T47D (cell line): ENCODE measurements around the gene TSPAN8.
"Not testable (repeated sequence)": the region's sequence is repeated elsewhere in the genome, so short reads cannot be mapped to it uniquely, and the experiment has no call there.

ENCODE experiments used
- DNase-seq, 2 experiments: peaks; one replicate each; pipeline versions ENCODE4 v3.0.0 to v3.0.0-alpha.2; 2011 to 2012; ENCODE audit warnings: low read depth in 1 of 2, low spot score in 1 of 2
- JUND ChIP-seq: IDR thresholded peaks from 2 replicates; pipeline ENCODE4 v1.6.1; 2012; ENCODE audit warnings: low read depth
- in situ Hi-C: cut with HindIII; loops from 2 replicates; pipeline ENCODE4 v1.10.0; 2016; ENCODE audit warnings: low sequenced_read_pairs, low pct_unique_long_range_greater_than_20kb

The TSPAN8 gene

DNA sequence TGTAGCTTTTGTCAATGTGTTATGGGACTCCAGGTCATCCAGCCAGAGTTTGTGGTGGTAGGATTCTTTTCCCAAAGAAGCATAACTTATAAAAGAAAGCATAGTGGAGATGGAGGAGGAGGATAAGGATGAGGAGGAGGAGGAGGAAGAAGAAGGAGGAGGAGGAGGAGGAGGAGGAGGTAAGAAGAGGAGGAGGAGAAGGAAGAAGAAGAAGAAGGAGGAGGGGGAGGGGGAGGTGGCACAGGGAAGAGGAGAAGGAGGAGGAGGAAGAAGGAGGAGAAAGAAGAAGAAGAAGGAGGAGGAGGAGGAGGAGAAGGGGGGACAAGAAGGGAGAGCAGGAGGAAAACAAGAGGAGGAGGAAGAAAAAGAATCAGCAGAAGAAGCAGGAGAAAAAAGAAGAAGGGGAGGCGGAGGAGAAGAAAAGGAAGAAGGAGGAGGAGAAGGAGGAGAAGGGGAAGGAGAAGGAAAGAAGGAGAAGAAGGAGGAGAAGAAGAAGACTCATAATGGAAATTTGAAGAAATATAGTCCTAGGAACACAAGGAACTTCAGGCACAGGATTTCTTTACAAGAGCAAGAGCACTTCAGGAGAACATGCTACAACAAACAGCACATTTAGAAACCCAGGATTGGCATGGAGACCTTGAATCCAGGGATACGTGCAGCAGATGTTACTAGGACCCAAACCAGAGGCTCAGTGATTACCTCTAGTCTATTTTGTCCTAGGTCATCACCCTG lies 22.6 kb downstream of the TSPAN8 start:
- in situ Hi-C loops, result no loop called here
- no peak for TF ChIP-seq JUND
- no peak for DNase-seq

DNA sequence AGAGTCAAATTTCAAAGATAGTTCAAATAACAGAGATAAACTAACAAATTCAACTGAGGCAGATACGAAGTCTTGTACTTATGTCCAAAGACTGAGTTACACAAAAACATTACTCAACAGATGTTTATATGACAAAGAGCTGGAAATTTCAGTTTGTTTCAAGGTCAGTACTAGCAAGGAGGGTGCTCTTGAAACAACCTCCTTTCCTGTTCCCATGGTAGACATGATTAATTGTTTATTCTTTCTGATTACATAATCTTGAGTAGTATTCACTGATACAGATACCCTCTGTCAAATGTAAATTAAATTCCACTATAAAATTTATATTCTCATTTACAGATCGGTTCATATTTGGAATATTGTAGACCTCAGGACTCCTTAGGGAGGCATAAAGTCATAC lies 23.4 kb downstream of the TSPAN8 start:
- in situ Hi-C loops, result no loop called here
- no peak for DNase-seq
- TF ChIP-seq JUND, result no peak

DNA sequence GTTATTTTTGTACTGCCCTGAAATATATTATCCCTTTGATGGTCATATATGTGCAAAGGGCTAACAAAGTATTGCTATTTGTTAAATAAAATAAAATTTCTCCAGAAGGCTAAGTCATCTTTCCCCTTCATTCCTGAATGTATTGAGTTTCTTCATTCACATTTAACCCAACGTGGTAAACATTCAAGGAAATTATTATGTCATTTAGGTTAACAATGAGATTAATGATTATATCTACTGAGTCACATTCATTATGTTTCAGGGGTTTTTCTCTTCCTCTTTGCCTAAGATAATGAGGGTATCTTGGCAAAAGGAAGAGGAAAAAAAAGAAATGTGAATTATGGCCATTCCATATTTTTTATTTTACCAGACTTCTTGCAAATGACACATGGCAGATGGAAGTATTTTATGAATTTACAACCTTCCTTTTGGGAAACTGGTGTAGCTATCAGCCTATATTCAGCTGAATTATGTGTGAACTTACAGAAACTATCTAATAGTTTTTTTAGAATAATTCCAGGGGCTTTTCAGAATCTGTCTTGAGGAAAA lies 27.2 kb downstream of the TSPAN8 start:
- in situ Hi-C loops, result no loop called here
- no peak for DNase-seq
- TF ChIP-seq JUND, result no peak

DNA sequence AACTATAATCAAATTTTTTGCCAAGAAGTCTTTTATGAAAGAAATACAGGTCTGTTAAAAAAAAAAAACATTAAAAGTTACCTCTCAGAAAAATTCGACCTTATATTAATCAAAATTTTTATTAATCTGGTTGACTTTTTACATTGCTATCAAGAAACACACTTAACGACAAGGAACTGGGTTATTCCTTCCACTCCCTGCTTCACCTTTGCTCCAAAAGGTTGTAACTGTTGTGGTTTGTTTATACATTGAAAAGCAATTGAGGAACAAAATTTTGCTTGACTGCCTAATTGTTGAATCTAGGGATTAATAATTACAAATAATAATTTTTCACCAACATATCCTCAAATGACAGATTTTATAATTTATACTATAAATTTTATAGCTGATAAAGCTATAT lies 28.4 kb downstream of the TSPAN8 start:
- in situ Hi-C loops, result no loop called here
- TF ChIP-seq JUND, result no peak
- no peak for DNase-seq

DNA sequence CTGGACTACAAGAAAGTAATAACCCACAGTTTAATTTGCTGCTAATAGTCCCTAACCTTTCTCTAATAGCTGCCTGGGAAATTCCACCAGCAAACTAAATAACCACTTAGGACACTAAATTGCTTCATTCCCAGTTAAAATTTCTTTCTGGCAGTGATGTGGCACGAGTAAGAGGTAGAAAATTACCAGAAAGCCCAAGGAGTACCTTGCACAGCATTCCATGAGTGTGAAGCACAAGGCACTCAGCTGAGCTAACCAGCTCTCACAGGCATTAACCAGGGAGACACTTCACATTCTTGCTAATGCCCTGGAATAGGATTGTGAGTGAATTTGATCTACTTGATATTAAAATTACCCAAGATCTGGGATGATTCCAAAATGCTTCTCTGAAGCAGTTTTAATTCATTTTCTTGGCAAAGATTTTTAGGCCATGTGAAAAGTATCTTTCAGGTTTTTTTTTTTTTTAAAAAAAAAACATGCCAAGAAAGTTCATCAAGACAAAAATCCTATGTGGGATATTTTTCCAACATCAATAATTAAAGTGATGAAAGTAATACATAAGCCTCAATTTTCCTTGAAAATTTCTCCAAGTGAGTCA lies 29.5 kb downstream of the TSPAN8 start:
- in situ Hi-C loops, result no loop called here
- TF ChIP-seq JUND, result no peak
- DNase-seq, result no peak

DNA sequence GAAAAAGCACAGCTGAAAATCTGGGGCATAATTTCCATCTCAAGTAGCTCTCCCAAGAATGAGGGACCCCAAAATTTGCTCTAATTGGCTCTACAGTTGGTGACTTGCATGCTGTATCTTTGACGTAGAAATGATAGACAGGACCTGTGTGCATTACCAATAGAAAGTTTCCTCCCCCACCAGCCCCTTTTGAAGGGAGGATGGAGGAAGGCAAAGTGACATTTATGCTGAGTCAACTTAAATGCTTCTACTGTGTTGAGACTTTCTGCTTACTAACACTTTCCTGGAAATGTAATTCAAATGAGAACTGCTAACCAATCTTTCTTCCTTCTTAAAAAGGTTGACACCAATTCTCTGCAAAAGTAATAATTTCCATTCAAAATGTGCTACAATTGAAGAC lies 31.9 kb downstream of the TSPAN8 start:
- DNase-seq, result no peak
- in situ Hi-C loops, result no loop called here
- no peak for TF ChIP-seq JUND

DNA sequence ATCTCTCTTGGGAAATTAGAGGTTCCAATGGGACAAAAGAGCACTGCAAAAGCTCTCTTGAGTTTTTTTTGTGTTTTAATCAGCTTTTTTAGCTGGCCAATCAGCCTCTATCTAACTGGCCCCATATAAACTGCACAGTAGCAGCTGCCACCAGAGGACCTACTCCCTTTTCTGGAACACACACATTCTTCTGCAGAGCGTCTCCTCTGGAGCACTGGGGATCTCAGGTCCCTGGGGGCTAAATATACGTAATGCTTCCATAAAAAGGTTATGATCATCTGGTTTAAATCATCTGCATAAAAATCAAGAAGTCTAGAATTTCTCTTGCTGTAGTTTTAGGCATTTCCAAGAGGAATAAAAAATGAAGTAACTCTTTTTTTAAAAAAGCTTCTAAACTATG lies 32.3 kb downstream of the TSPAN8 start:
- DNase-seq, result no peak
- TF ChIP-seq JUND, result no peak
- in situ Hi-C loops, result no loop called here

DNA sequence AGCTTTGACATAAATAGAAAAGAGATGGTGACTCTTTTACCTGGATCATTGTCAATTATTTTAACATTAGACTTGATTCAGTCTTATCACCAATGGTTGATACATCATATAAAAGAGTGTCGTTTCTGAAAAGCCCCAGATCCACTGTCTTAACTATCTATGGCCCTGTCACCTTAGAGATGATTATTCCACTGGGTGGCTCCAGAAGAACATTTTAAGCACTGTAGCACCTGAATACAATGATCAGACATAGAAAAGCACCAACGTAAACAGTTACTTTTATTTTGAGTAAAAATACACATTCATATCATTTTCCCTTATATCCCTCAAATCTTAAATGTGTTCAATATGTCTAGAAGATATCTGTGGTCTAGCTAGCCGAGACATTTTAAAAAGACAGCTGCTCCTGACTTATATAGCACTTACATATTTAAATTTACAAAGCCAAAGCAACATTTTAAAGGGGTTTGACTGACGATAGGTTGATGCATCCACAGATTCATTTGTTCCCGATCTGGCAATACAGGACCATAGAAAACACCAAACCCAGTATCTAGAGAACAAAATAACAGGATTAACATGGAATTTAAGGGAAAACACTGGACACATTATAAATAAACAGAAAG lies 32.9 kb downstream of the TSPAN8 start:
- no peak for TF ChIP-seq JUND
- in situ Hi-C loops, result no loop called here

DNA sequence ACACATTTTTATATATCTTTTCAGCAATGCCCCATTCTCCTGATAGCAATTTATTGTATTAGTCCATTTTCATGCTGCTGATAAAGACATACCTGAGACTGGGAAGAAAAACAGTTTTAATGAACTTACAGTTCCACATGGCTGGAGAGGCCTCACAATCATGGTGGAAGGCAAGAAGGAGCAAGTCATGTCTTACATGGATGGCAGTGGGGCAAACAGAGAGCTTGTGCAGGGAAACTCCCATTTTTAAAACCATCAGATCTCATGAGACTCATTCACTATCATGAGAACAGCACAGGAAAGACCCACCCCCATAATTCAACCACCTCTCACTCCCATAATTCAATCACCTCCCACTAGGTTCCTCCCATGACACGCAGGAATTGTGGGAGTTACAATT lies 44.7 kb downstream of the TSPAN8 start:
- in situ Hi-C loops, DNase-seq: not testable (repeated sequence)

More for the DNA sequence above, 32.9 kb downstream of the TSPAN8 start:
- no peak for DNase-seq

DNA sequence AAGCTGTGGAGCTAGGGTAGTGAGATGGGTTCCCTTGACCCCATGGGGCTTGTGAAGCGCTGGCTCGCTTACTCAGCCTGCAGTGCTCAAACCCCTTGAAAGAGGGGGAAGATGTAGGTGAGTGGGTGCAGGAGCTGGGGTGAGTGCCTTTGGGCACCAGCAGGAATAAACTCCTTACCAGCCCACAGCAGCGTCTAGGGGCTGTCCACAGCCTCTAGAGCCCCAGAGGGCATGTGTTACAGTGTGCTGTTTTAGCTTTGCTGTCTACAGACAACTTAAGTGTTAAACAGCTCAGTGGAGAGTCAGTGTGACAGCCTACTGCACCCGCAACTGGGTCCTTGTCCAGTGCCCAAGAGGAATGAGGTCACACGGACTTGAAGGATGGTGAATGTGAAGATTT lies 48.0 kb downstream of the TSPAN8 start:
- TF ChIP-seq JUND, result no peak
- in situ Hi-C loops, result no loop called here
- no peak for DNase-seq

DNA sequence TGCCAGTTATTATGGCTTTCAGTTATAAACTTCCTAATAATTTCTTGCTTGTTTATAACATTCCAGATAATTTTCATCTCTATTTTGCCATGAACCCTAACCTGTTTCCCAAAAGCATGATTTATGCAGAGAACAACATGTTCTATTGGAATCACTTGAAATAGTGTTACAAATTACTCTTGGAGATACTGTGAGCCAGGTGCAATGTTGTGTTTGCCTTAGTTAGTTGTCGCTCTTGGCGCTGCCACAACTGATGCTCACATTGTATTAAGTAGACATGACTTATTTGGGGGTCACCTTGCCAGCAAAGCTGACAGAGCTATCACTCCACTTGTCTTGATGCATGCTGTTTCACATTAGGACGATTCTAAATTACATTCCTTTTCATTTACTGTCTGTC lies 49.4 kb downstream of the TSPAN8 start:
- TF ChIP-seq JUND, result no peak
- DNase-seq, result no peak
- in situ Hi-C loops, result no loop called here

DNA sequence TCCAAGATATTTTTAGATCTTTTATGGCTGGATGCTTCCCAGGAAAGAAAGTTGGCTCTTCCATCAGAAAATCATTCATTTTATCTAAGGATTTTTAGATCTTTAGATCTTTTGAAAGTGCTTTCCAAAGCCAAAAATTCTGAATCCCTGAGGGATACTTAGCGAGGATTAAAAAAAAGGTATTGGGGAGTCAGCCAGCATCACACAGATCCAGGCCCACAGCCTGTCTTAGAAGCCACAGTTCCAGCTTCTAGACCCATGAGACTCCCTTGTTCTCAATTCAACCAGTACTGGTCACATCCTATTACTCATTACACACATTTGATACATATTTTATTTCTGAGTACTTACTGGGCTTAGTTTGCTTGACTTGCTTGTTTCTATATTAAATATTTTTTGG lies 49.9 kb downstream of the TSPAN8 start:
- in situ Hi-C loops, result no loop called here
- TF ChIP-seq JUND, result no peak
- DNase-seq, result no peak

DNA sequence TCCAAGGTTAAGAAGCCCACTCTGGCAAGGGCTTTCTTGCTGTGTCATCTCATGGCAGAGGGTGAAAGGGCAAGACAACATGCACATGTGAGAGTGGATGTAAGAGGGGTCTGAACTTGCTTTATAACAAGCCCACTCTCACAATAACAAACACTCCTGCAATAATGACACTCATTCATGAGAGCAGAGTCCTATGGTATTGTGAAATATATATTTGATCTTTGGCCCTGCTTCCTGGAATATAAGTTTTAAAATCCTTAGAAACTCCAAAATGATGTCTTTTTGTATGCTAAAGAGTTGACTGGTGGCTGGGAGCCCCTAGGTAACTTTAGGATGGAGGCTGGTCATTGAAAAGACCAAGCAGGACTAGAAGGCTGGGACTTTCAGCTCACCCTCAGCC lies 51.8 kb downstream of the TSPAN8 start:
- in situ Hi-C loops, result no loop called here
- TF ChIP-seq JUND, result no peak

DNA sequence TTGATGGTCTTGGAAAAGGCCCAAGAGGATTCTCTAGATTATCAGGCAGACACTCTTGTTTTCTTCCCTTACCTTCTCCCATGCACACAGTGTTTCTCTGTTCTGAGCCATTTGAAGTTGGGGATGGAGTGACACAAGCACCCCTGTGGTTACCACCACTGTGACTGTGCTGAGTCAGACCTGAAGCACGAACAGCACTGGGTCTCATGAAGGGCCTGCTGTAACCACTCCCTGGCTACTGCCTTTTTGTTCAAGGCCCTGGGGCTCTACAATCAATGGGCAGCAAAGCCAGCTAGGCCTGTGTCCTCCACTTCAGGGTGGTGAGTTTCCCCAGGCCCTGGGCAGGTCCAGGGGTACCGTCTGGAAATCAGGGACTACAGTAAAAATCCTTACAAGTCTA lies 65.5 kb downstream of the TSPAN8 start:
- no peak for TF ChIP-seq JUND
- in situ Hi-C loops, result no loop called here
- DNase-seq, result no peak

More for the DNA sequence above, 51.8 kb downstream of the TSPAN8 start:
- no peak for DNase-seq
